H1 (cell line): Measurements from ENCODE around the gene IKZF3. TPM values are rescaled to one million over a fixed set of nuclear protein-coding genes. Genes with fewer than 3 reads are reported as not detected.

ENCODE experiments used
- ATF3 ChIP-seq: IDR thresholded peaks from 2 replicates; pipeline ENCODE4 v1.6.1; 2011; ENCODE audit warnings: low read depth, mild to moderate bottlenecking, low read length; ENCODE audit not compliant: insufficient read depth
- CHD2 ChIP-seq: IDR thresholded peaks from 2 replicates; pipeline ENCODE4 v1.6.1; 2012; ENCODE audit warnings: low read length, improper control_type of control experiment
- CTBP2 ChIP-seq: IDR thresholded peaks from 2 replicates; pipeline ENCODE4 v1.7.0; 2011; ENCODE audit warnings: borderline replicate concordance, mild to moderate bottlenecking, moderate library complexity, mixed read lengths, low read length; ENCODE audit not compliant: insufficient read depth, insufficient read length
- CTCF ChIP-seq, 3 experiments: IDR thresholded peaks; 1 replicate in 2 of 3; 2 replicates in 1 of 3; pipeline versions ENCODE4 v1.5.1 to v1.6.1; 2011; ENCODE audit warnings: low read length in 3 of 3, mild to moderate bottlenecking in 3 of 3, inconsistent platforms in 2 of 3, low read depth in 1 of 3, moderate library complexity in 1 of 3; ENCODE audit not compliant: insufficient read depth in 1 of 3; ENCODE audit errors: control extremely low read depth in 1 of 3
- polyA plus RNA-seq, 7 experiments: library from polyadenylated mRNA; depleted of rRNA in 3 of 7; stranded (reverse) in 5 of 7; unstranded in 2 of 7; fragments of >200 nt in 5 of 7; fragments of 200-250 nt in 2 of 7; gene quantifications; 1 replicate in 5 of 7; 2 replicates in 1 of 7; 4 replicates in 1 of 7; pipeline versions ENCODE4 v1.2.1 to v1.2.3, GENCODE V29; 2011 to 2013; ENCODE audit warnings: missing spikeins in 2 of 7, mixed read lengths in 2 of 7
- total RNA-seq: library from RNA; stranded (reverse); fragmentation: NEBNext Ultra II Directional; extraction: Animal tissue kit (Norgen Biotek cat#: 25700); gene quantifications from 2 replicates; pipeline ENCODE4 v1.2.1, GENCODE V29; 2021
- TF ChIP-seq, protein P1 (sequence below): IDR thresholded peaks from 2 replicates; pipeline ENCODE4 v1.6.1; 2012; ENCODE audit warnings: low read length, inconsistent platforms

IKZF3 gene
- total and polyA plus RNA-seq, 2 of the 8 experiments (the other 6 are each of a cell fraction or from before 2014, with no cell fraction given): 0.23 to 0.56 TPM

- TF ChIP-seq CTBP2: no peak
- TF ChIP-seq CTCF (IDR thresholded peaks at IDR 0.05; ENCODE audit: control extremely low read depth in 1 of 3, insufficient read depth in 1 of 3, low read depth in 1 of 3, low read length in 3 of 3): no peak
- no peak for TF ChIP-seq ATF3
- TF ChIP-seq CHD2: no peak
- TF ChIP-seq, protein P1, sequence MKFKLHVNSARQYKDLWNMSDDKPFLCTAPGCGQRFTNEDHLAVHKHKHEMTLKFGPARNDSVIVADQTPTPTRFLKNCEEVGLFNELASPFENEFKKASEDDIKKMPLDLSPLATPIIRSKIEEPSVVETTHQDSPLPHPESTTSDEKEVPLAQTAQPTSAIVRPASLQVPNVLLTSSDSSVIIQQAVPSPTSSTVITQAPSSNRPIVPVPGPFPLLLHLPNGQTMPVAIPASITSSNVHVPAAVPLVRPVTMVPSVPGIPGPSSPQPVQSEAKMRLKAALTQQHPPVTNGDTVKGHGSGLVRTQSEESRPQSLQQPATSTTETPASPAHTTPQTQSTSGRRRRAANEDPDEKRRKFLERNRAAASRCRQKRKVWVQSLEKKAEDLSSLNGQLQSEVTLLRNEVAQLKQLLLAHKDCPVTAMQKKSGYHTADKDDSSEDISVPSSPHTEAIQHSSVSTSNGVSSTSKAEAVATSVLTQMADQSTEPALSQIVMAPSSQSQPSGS: no peak
These were observed 71.4 kb downstream of the IKZF3 start (continued) for GRCh38 chr17:39792526-39793221.
